Fibroblast of gingiva (primary cell): ENCODE results near the gene AK2.
A peak's percentile ranks its signal among the peaks of the same experiment; 100 is the strongest.
"Not testable (repeated sequence)": the region's sequence is repeated elsewhere in the genome, so short reads cannot be mapped to it uniquely, and the experiment has no call there.

Experiments used
- DNase-seq: peaks from one replicate; pipeline ENCODE4 v3.0.0-alpha.2; 2011; ENCODE audit warnings: low read depth

Gene AK2

GRCh38 chr1:33036526-33037503 lies at the start of gene AK2:
TSS of gene AK2 (minus strand) at chr1:33036883. CDS start at chr1:33036828, 55 bp downstream.
- peak; percentile 97 for DNase-seq

- peak; percentile 74 for DNase-seq
Observed at GRCh38 chr1:33086384-33086850, 49.7 kb upstream of the AK2 start.

- no peak for DNase-seq
Observed at GRCh38 chr1:33085332-33085731, 48.6 kb upstream of the AK2 start.

DNA sequence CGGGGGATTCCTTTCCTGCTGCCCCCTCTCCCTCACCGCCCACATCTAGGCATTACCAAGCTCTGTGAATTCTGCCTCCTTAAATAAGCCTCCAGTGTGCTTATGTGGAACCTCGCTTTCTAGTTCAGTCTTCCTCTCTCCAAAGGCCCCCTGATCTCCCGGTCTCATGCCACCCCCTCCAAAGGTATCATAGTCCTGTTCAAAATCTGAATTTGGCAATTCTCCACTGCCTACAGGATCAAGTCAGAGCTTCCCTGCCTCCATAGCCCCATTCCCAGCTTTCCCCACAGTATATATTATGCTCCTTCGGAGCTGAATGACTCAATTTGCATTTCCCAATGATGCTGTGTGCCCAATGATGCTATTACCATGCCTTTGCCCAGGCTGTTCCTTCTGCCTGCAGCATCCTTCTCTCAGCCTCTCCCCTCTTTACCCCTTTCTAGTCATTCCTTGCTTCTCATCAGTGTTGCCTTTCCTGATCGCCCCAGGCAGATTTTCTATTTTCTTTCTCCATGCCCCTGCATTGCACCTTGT lies 46.0 kb upstream of the AK2 start:
- DNase-seq, result no peak

- DNase-seq, result no peak
Observed at GRCh38 chr1:33081554-33082305, 45.0 kb upstream of the AK2 start.

DNA sequence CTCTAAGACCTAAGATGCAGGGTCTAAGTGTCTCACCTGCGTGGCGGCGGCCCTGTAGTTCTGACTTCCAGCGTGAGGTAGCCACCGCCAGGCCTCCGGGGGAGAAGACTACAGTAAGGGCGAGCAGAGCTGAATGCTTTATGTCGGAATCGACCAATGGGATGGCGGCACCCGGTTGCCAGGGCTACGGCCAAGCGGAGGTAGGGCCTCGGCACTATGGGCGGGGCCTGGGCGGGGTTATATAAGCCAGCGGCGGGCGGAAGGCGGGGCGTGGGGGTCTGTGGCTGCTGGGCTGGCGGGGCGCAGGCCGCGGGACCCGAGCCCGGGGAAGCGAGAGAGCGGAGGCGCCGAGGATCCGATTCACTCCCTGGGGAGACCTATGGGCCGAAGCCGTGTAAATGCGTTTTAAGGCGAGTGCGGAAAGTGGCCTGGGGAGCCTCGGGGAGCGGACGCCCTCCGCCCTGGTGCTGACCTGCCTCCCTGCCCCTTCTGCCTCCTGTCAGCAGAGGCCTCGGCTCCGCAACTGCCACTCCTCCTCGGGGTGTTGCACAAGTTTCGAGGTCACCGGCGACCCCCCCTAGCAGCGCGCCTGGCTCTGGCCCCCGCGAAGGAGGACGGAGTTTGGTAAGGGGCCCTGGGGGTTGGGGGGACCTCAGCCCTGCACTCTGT lies 44.3 kb upstream of the AK2 start, which contains the start of gene AZIN2:
AZIN2 (plus strand) TSS at position 269 of the 669 bp plus-strand sequence. CDS start 1,097 bp downstream, outside the sequence.
- DNase-seq, result peak; percentile 91

GRCh38 chr1:33080373-33080772 lies 43.7 kb upstream of the AK2 start:
- no peak for DNase-seq

GRCh38 chr1:33078030-33078591 lies 41.4 kb upstream of the AK2 start:
- peak; percentile 14 for DNase-seq

GRCh38 chr1:33074193-33074945 lies 37.7 kb upstream of the AK2 start:
- no peak for DNase-seq

GRCh38 chr1:33072707-33073106 lies 36.0 kb upstream of the AK2 start:
- peak; percentile 32 for DNase-seq

DNA sequence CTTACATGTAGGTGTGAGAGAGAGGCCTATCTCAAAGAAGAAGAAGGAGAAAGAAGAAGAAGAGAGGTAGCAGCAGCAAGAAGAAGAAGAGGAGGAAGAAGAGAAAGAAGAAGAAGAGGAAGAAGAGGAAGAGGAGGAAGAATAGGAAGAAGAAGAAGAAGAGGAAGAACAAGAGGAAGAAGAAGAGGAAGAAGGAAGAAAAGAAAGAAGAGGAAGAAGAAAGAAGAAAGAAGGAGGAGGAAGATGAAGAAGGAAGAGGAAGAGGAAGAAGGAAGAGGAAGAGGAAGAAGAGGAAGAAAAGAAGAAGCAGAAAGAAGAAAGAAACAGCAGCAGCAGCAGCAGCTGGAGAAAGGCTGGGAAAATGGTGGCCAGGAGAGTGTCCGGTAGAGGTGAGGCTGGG lies 33.9 kb upstream of the AK2 start:
- DNase-seq, result no peak

DNA sequence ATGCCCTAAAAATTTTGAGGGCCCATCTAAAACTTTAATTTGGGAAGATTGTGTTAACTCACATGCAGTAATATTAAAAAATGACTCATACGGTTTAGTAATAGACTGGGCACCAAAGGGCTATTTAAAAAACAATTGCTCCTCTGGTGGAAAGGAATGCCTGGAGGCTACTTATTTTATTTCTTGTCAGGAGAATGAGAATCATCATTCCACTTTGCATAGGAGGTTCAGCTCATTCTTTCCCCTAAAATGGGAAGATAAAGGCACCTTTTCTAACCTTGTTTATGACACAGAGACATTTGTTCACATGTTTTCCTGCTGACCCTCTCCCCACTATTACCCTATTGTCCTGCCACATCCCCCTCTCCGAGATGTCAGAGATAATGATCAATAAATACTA lies 31.4 kb upstream of the AK2 start:
- DNase-seq, result not testable (repeated sequence)

DNA sequence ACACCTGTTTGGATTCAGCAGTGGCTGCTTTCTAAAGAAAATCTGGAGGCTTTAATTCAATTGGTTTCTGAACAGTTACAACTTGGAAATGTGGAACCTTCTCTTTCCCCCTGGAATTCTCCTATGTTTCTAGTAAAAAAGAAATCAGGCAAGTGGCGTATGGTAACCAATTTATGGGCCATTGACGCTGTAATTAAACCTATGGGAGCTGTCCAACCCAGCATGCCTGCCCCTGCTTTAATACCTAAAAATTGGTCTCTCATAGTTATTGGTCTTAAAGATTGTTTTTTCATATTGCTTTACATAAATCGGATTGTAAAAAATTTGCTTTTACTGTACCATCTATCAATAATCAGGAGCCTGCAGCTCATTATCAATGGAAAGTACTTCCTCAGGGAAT lies 29.8 kb upstream of the AK2 start:
- not testable (repeated sequence) for DNase-seq

DNA sequence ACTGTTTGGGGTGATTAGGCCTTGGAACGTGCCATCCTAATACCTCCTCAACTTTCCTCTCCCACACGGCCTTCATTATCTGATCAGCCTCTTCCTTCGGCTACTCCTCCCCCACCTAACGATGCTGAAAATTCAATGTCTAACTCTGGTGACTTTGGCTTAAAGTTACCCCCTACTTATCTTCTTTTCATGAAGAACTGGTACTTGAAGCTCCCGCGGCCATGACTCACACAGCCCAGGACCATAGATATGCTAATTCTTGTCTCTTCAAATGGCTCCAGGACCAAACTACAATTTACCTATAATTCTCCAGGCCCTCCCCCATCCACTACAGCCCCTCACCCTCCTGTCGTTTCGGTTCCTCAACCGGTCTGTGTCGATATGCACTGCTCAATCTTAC lies 28.6 kb upstream of the AK2 start:
- no peak for DNase-seq

GRCh38 chr1:33064284-33064683 lies 27.6 kb upstream of the AK2 start:
- DNase-seq, result not testable (repeated sequence)

DNA sequence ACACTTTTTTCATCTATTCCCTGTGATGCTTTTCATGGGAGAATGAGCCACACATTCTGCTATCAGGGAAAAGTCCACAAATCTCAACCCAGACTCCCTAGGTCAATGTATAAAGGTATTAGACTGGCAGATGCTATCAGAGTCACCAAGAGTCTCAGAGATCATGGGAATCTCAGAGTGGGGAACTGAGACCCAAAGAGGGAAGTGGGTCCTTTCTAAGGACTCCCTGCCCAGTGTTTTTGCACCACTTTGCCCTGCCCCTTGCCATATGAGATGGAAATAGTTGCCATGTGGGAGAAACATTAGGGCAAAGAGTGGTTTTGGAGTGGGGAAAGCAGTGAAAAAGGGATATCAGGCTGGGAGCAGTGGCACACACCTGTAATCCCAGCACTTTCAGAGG lies 25.2 kb upstream of the AK2 start:
- no peak for DNase-seq

- peak; percentile 91 for DNase-seq
Observed at GRCh38 chr1:33060579-33061083, 23.9 kb upstream of the AK2 start.

DNA sequence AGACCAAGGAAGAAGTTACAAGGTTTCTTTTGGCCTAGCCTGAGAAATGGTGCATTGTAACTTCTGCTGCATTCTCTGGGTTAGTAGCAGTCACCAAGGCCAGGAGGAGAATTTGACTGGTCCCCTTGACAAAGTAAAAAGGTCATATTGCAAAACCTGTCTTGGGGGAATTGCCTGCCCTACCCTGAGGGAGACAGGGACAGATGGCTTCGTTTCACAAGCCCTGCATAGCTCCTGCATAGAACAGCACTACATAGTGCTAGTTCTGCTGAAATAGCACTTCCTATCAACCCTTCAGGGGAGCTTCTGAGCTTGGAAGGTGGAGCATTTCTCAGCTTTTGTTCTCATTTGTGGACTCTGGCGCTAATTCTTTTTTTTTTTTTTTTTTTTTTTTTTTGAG lies 20.4 kb upstream of the AK2 start:
- no peak for DNase-seq

- no peak for DNase-seq
Observed at GRCh38 chr1:33056426-33056825, 19.7 kb upstream of the AK2 start.

DNA sequence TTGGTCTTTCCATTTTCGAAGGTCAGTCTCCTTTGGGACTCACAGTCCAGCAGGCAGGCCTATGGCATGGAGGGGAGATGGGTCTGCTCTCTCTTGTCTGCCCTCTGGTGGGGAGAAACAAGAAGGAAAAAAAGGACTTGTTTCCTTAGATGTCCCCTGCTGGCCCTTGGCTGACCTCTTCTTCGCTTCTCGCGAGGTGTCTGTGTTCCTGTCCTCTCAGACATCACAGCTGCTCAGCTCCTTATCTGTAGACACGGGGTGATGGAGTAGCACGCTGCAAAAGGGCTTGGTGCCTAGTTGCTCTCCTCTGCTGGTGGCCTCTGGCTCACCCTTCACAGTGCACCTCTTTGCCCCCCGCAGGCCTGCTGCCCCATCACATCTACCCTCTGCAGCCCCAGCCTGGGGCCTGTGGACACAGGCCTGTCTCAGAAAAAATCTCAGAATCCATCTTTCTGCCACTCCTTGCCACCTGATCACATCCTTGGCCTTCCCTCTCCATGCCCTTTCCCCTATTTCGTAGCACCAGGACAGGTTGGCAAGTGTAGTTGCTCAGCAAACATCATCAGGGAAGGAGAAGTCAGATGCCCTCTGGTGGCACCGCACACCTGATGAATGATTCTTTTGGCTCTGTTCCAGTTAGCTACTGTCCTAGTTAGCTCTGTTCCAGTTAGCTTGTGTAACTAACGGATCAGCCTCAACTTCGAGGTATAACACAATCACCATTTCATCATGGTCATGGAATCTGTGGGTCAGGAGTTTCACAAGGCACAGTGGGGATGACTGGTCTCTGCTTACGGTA lies 18.7 kb upstream of the AK2 start:
- DNase-seq, result peak; percentile 83
